ENCODE data around the gene FGG. TPM values are rescaled to one million over a fixed set of nuclear protein-coding genes. Genes with fewer than 3 reads are reported as not detected.

FGG gene
- total and polyA plus RNA-seq, 2 of the 13 experiments (the other 11 are each of a cell fraction or from before 2014, with no cell fraction given) = 1,037 to 2,423 TPM

DNA sequence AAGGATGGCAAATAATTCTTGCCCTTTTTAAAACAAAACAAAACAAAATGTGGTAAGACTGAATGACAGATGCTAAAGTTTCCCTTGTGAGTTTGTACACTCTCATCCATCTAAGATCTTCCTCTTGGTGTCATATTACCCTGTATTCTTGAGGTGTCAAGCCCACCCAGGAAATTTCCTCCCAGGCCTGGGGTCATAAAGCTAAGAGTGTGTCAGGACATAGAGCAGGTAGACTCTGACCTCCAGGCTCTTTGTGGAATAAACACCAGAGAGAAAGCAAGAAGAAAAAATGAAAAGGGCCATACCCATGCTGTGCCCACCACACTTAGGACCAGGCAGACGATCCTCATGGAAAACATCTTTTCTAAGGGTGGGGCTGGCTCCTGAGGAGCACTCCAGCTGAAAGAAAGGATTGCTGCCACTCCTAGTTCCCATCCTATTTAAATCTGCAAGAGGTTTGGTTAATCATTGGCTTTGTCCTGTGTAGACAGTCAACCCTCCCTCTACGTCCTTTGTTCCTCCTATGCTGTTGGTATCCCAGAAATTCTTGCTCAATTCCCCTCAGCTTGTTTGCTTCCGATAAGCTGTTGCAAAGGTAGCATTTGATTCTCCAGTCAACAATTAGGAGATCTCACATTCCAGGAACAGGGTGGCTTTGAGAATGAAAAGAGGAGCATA, 22.0 kb downstream of the FGG start, which contains the start of gene FGA (continued):
- TF ChIP-seq PRDM10 (CRISPR knock-in tag; IDR thresholded peaks at IDR 0.05; ENCODE audit: low read depth) (peak; percentile 75; the same call in 1 of the 2 replicates), ZMYM2 (CRISPR knock-in tag; IDR thresholded peaks at IDR 0.05) (no peak; the same call in 1 of the 2 replicates), ZBTB21 (CRISPR knock-in tag; IDR thresholded peaks at IDR 0.05) (peak; percentile 74), PITX1 (CRISPR knock-in tag; IDR thresholded peaks at IDR 0.05) (peak; percentile 95), ARNT2 (CRISPR knock-in tag; IDR thresholded peaks at IDR 0.05; ENCODE audit: low read depth) (no peak), NR2F6 (IDR thresholded peaks at IDR 0.05) (peak; percentile 91), NR2F6 (CRISPR knock-in tag; IDR thresholded peaks at IDR 0.05) (peak; percentile 94), CBFB (CRISPR knock-in tag; IDR thresholded peaks at IDR 0.05) (peak; percentile 65; the same call in 1 of the 2 replicates), IKZF1 (IDR thresholded peaks at IDR 0.05) (no peak), CREB1 (IDR thresholded peaks at IDR 0.05) (no peak), CREB1 (CRISPR knock-in tag; IDR thresholded peaks at IDR 0.05) (peak; percentile 91), GZF1 (CRISPR knock-in tag; IDR thresholded peaks at IDR 0.05) (no peak), ZFP36 (IDR thresholded peaks at IDR 0.05; ENCODE audit: borderline replicate concordance, low read depth, low read length, partially characterized antibody) (no peak), ZNF292 (CRISPR knock-in tag; IDR thresholded peaks at IDR 0.05; ENCODE audit: borderline replicate concordance, low read depth) (peak; percentile 46; the same call in 1 of the 2 replicates), ZNF639 (CRISPR knock-in tag; conservative IDR thresholded peaks at IDR 0.05) (peak; percentile 66; the same call in 1 of the 2 replicates), PHF5A (CRISPR knock-in tag; IDR thresholded peaks at IDR 0.05; ENCODE audit: low read depth, unreplicated experiment) (peak; percentile 53), PPARG (CRISPR knock-in tag; conservative IDR thresholded peaks at IDR 0.05) (peak; percentile 90), SOX5 (CRISPR knock-in tag; IDR thresholded peaks at IDR 0.05; ENCODE audit: borderline replicate concordance) (peak; percentile 99), JUNB (CRISPR knock-in tag; IDR thresholded peaks at IDR 0.05; ENCODE audit: borderline replicate concordance) (no peak), ZBTB7A (CRISPR knock-in tag; IDR thresholded peaks at IDR 0.05) (peak; percentile 45; the same call in 1 of the 2 replicates), CREM (IDR thresholded peaks at IDR 0.05) (peak; percentile 95), CREM (CRISPR knock-in tag; IDR thresholded peaks at IDR 0.05) (no peak), ZNF580 (CRISPR knock-in tag; IDR thresholded peaks at IDR 0.05; ENCODE audit: borderline replicate concordance, low read depth) (peak; percentile 95; the same call in 1 of the 2 replicates), ADNP (CRISPR knock-in tag; IDR thresholded peaks at IDR 0.05) (no peak), TBX3 (IDR thresholded peaks at IDR 0.05; ENCODE audit: borderline replicate concordance) (peak; percentile 66; the same call in 1 of the 2 replicates)
- TF ChIP-seq, protein P1, sequence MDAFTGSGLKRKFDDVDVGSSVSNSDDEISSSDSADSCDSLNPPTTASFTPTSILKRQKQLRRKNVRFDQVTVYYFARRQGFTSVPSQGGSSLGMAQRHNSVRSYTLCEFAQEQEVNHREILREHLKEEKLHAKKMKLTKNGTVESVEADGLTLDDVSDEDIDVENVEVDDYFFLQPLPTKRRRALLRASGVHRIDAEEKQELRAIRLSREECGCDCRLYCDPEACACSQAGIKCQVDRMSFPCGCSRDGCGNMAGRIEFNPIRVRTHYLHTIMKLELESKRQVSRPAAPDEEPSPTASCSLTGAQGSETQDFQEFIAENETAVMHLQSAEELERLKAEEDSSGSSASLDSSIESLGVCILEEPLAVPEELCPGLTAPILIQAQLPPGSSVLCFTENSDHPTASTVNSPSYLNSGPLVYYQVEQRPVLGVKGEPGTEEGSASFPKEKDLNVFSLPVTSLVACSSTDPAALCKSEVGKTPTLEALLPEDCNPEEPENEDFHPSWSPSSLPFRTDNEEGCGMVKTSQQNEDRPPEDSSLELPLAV (CRISPR knock-in tag; conservative IDR thresholded peaks at IDR 0.05; ENCODE audit: low read depth) = no peak

Measured in HepG2 (cell line).